SH-SY5Y (cell line): Measurements from ENCODE around the gene SUMF1.

ENCODE experiments used
- GATA2 ChIP-seq: IDR thresholded peaks from 2 replicates; pipeline ENCODE4 v1.6.1; 2011; ENCODE audit warnings: mild to moderate bottlenecking, low read depth, low read length
- GATA3 ChIP-seq: IDR thresholded peaks from 2 replicates; pipeline ENCODE4 v1.6.1; 2011; ENCODE audit warnings: low read depth, mild to moderate bottlenecking, low read length, moderate library complexity

DNA sequence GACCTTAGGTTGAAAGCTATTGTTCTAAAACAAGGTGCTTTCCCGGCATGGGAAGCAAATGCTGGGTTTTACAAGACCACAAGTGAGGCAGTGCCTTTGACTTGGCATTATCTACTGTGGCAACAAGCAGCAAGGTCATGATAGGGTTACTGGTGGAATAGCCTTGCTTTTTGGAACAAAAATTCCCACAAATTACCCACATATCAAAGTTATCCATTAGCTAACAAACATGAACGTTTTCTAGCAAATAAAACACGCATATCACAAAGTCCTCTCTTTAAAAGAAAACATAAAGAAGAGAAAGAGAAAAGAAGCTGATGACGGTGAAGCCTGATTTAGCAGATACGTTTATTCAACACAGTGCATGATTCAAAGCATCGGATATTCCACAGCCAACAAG lies 106.3 kb downstream of the SUMF1 start:
- TF ChIP-seq GATA2 = no peak
- no peak for TF ChIP-seq GATA3
